DMS79 treated with DMSO at 0.1 percent for 48 hours (cell line): ENCODE results near the gene ADORA3.

Experiments used
- DNase-seq: peaks from one replicate; lab custom pipeline; 2025; lab: John Stamatoyannopoulos, UW

The ADORA3 gene

GRCh38 chr1:111474521-111474920 is 28.9 kb downstream of the ADORA3 start:
- no peak for DNase-seq

GRCh38 chr1:111474106-111474505 is 29.3 kb downstream of the ADORA3 start:
- DNase-seq: no peak

GRCh38 chr1:111471538-111471937 is 31.9 kb downstream of the ADORA3 start:
- DNase-seq: no peak

GRCh38 chr1:111471012-111471411 is 32.4 kb downstream of the ADORA3 start:
- DNase-seq: no peak

GRCh38 chr1:111470596-111470995 is 32.8 kb downstream of the ADORA3 start:
- DNase-seq: no peak

- DNase-seq: no peak
Measured at GRCh38 chr1:111469539-111469938, 33.9 kb downstream of the ADORA3 start.

- no peak for DNase-seq
Measured at GRCh38 chr1:111468717-111469100, 34.7 kb downstream of the ADORA3 start.

- no peak for DNase-seq
Measured at GRCh38 chr1:111467865-111468716, 35.3 kb downstream of the ADORA3 start.

GRCh38 chr1:111466480-111466879 is 37.0 kb downstream of the ADORA3 start:
- no peak for DNase-seq

- no peak for DNase-seq
Measured at GRCh38 chr1:111465754-111466153, 37.7 kb downstream of the ADORA3 start.

GRCh38 chr1:111463029-111463683 is 40.3 kb downstream of the ADORA3 start:
- DNase-seq: no peak

- no peak for DNase-seq
Measured at GRCh38 chr1:111462370-111463028, 40.9 kb downstream of the ADORA3 start.

- no peak for DNase-seq
Measured at GRCh38 chr1:111461765-111462164, 41.7 kb downstream of the ADORA3 start.

GRCh38 chr1:111455642-111456031 is 47.8 kb downstream of the ADORA3 start:
- DNase-seq: no peak

- no peak for DNase-seq
Measured at GRCh38 chr1:111454859-111455641, 48.4 kb downstream of the ADORA3 start.

GRCh38 chr1:111453706-111454105 is 49.7 kb downstream of the ADORA3 start:
- no peak for DNase-seq

GRCh38 chr1:111452581-111452980 is 50.9 kb downstream of the ADORA3 start:
- no peak for DNase-seq

GRCh38 chr1:111450185-111450584 is 53.2 kb downstream of the ADORA3 start:
- no peak for DNase-seq

GRCh38 chr1:111449703-111450017 is 53.8 kb downstream of the ADORA3 start:
- DNase-seq: no peak
